ENCODE data around the gene FOXC1. TPM values are rescaled to one million over a fixed set of nuclear protein-coding genes. Genes with fewer than 3 reads are reported as not detected.

The FOXC1 gene
- total RNA-seq, 1 experiment from 2014 or later: not detected

GRCh38 chr6:1608222-1609040 lies 1.3 kb upstream of the FOXC1 start:
- Histone ChIP-seq H3K79me2 (ENCODE audit: insufficient read depth, low read length) (no peaks in the 10 kb centered on the region), H2BK12ac (ENCODE audit: insufficient read length, low read depth, low read length) (no peak overlapping the region), H3K9ac (ENCODE audit: extremely low read depth, insufficient read length, low read length) (no peak overlapping the region), H3K18ac (ENCODE audit: insufficient read length, low read depth, low read length) (no peak overlapping the region), H2BK5ac (ENCODE audit: insufficient read length, low read length) (no peak overlapping the region), H3K14ac (ENCODE audit: insufficient read depth, low read length) (no peak overlapping the region), H3K27ac (ENCODE audit: insufficient read length, low read depth, low read length) (no peak overlapping the region), H4K91ac (ENCODE audit: insufficient read length, low read depth, low read length) (no peak overlapping the region), H3K56ac (ENCODE audit: insufficient read length, low read depth, low read length) (no peak overlapping the region), H3K27me3 (ENCODE audit: insufficient read depth, low read length) (peaks cover 75% of the 10 kb centered on the region), H3K4me1 (ENCODE audit: insufficient read depth, low read length) (no peaks in the 10 kb centered on the region; the same call in 1 of the 2 replicates), H3K9me3 (ENCODE audit: control insufficient read depth, low read depth, low read length) (no peaks in the 10 kb centered on the region), H4K8ac (replicated peaks; ENCODE audit: insufficient read length, low read depth, low read length) (no peak overlapping the region), H3K23me2 (ENCODE audit: insufficient read length, low read depth, low read length, poor library complexity, severe bottlenecking) (peaks cover 27% of the 10 kb centered on the region), H2BK20ac (ENCODE audit: low read depth, low read length, poor library complexity, severe bottlenecking) (no peak overlapping the region), H2BK120ac (ENCODE audit: low read depth, low read length, poor library complexity, severe bottlenecking) (no peak overlapping the region), H3K79me1 (ENCODE audit: insufficient read depth, low read depth, low read length, poor library complexity, severe bottlenecking) (no peaks in the 10 kb centered on the region), H2AFZ (ENCODE audit: low read length) (no peak overlapping the region), H2BK15ac (ENCODE audit: low read depth, low read length) (no peak overlapping the region), H4K5ac (ENCODE audit: insufficient read length, low read depth, low read length) (no peak overlapping the region), H4K20me1 (ENCODE audit: control insufficient read depth, insufficient read depth, insufficient read length) (no peaks in the 10 kb centered on the region), H3K4me2 (ENCODE audit: insufficient read depth, insufficient read length, low read length) (peak overlapping the region; percentile 44), H2AK5ac (ENCODE audit: insufficient read length, low read length) (no peak overlapping the region), H3K4ac (ENCODE audit: low read depth, low read length) (no peak overlapping the region), H3K23ac (ENCODE audit: insufficient read length, low read depth, low read length) (no peak overlapping the region), H3T11ph (ENCODE audit: low read length) (no peak overlapping the region)
- no peak for DNase-seq
- peaks cover 84% of the 10 kb centered on the region for H3K27me3 Mint-ChIP-seq (ENCODE audit: low read depth)
- H3K4me1 Mint-ChIP-seq: peaks cover 38 to 46% of the 10 kb centered on the region in 2 experiments
- peak overlapping the region; percentile 40 to 73 for H3K4me3 Mint-ChIP-seq
- H3K9me3 Mint-ChIP-seq: peaks cover 0 to 4% of the 10 kb centered on the region in 2 experiments; a peak in 2 of 5 replicates
- no peak overlapping the region for H3K27ac Mint-ChIP-seq
- no CpG with 5 or more reads among the region's 59 CpGs for WGBS (ENCODE audit: extremely low coverage, insufficient read length, low lambda C conversion rate)
- TF ChIP-seq, protein P1, sequence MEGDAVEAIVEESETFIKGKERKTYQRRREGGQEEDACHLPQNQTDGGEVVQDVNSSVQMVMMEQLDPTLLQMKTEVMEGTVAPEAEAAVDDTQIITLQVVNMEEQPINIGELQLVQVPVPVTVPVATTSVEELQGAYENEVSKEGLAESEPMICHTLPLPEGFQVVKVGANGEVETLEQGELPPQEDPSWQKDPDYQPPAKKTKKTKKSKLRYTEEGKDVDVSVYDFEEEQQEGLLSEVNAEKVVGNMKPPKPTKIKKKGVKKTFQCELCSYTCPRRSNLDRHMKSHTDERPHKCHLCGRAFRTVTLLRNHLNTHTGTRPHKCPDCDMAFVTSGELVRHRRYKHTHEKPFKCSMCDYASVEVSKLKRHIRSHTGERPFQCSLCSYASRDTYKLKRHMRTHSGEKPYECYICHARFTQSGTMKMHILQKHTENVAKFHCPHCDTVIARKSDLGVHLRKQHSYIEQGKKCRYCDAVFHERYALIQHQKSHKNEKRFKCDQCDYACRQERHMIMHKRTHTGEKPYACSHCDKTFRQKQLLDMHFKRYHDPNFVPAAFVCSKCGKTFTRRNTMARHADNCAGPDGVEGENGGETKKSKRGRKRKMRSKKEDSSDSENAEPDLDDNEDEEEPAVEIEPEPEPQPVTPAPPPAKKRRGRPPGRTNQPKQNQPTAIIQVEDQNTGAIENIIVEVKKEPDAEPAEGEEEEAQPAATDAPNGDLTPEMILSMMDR (conservative IDR thresholded peaks at IDR 0.05): no peak
- no peaks in the 10 kb centered on the region for H3K36me3 Mint-ChIP-seq (ENCODE audit: insufficient read depth in 1 of 3, low read depth in 3 of 3)

Data from H9 (cell line).